Progenitor cell of endocrine pancreas (in vitro differentiated cells): ENCODE results near the gene PSMD13. TPM values are rescaled to one million over a fixed set of nuclear protein-coding genes. Genes with fewer than 3 reads are reported as not detected.

ENCODE experiments used
- DNase-seq: peaks from one replicate; pipeline ENCODE4 v3.0.0; 2021; ENCODE audit warnings: low spot score; ENCODE audit not compliant: unreplicated experiment
- H3K27ac Mint-ChIP-seq: 2 replicates; pipeline ENCODE4 v1.8.0; 2021; ENCODE audit warnings: mild to moderate bottlenecking, moderate library complexity, mixed read lengths
- H3K27me3 Mint-ChIP-seq: 2 replicates; pipeline ENCODE4 v1.8.0; 2021; ENCODE audit warnings: mixed read lengths
- H3K36me3 Mint-ChIP-seq: 2 replicates; pipeline ENCODE4 v1.8.0; 2022; ENCODE audit warnings: mixed read lengths; ENCODE audit not compliant: insufficient read depth
- H3K4me1 Mint-ChIP-seq: 2 replicates; pipeline ENCODE4 v1.8.0; 2021; ENCODE audit warnings: low read depth, mixed read lengths
- H3K4me3 Mint-ChIP-seq: 2 replicates; pipeline ENCODE4 v1.8.0; 2021; ENCODE audit warnings: low read depth, mild to moderate bottlenecking, moderate library complexity, mixed read lengths
- H3K9me3 Mint-ChIP-seq: 2 replicates; pipeline ENCODE4 v1.8.0; 2021; ENCODE audit warnings: low read depth, mixed read lengths
- CTCF ChIP-seq: fragments of 200-600 bp; sonication (generic); IDR thresholded peaks from one replicate; pipeline ENCODE4 v1.5.0; 2021; ENCODE audit warnings: antibody characterized with exemption, mild to moderate bottlenecking; ENCODE audit not compliant: unreplicated experiment
- total RNA-seq: library from RNA; stranded (reverse); gene quantifications from 2 replicates; pipeline ENCODE4 v1.2.1, GENCODE V29; 2021

PSMD13 gene
- total RNA-seq, 1 donor from 2014 or later, result 100 TPM

GRCh38 chr11:289398-289711 lies 52.6 kb downstream of the PSMD13 start:
- peaks cover 16% of the 10 kb centered on the region for H3K27me3 Mint-ChIP-seq
- H3K4me1 Mint-ChIP-seq, result peaks cover 5% of the 10 kb centered on the region
- no peak overlapping the region for H3K27ac Mint-ChIP-seq
- H3K4me3 Mint-ChIP-seq, result peak overlapping the region; percentile 69
- TF ChIP-seq CTCF, result no peak
- DNase-seq, result no peak
- H3K9me3 Mint-ChIP-seq, result no peaks in the 10 kb centered on the region
- H3K36me3 Mint-ChIP-seq, result peaks cover 2% of the 10 kb centered on the region

- Mint-ChIP-seq H3K4me3 (peak overlapping the region; percentile 69), H3K9me3 (no peaks in the 10 kb centered on the region), H3K27me3 (peaks cover 16% of the 10 kb centered on the region), H3K4me1 (peaks cover 5% of the 10 kb centered on the region), H3K36me3 (peaks cover 2% of the 10 kb centered on the region), H3K27ac (no peak overlapping the region)
- no peak for TF ChIP-seq CTCF
- DNase-seq, result no peak
Measured at GRCh38 chr11:289712-290620, 53.2 kb downstream of the PSMD13 start.

GRCh38 chr11:290621-291231 lies 54.0 kb downstream of the PSMD13 start:
- Mint-ChIP-seq H3K27ac (no peak overlapping the region), H3K4me1 (peaks cover 5% of the 10 kb centered on the region), H3K36me3 (peaks cover 2% of the 10 kb centered on the region), H3K4me3 (peak overlapping the region; percentile 44), H3K9me3 (no peaks in the 10 kb centered on the region), H3K27me3 (peaks cover 14% of the 10 kb centered on the region)
- TF ChIP-seq CTCF, result no peak
- no peak for DNase-seq

- Mint-ChIP-seq H3K9me3 (no peaks in the 10 kb centered on the region), H3K4me1 (peaks cover 5% of the 10 kb centered on the region), H3K4me3 (no peak overlapping the region), H3K27ac (no peak overlapping the region), H3K27me3 (peaks cover 11% of the 10 kb centered on the region), H3K36me3 (peaks cover 2% of the 10 kb centered on the region)
- DNase-seq, result no peak
- no peak for TF ChIP-seq CTCF
Measured at GRCh38 chr11:291281-292210, 54.8 kb downstream of the PSMD13 start.
